HT-29 (cell line): ENCODE measurements around the gene SULT2B1. TPM values are rescaled to one million over a fixed set of nuclear protein-coding genes. Genes with fewer than 3 reads are reported as not detected.
A peak's percentile ranks its signal among the peaks of the same experiment; 100 is the strongest.

ENCODE experiments used
- DNase-seq: peaks from one replicate; pipeline ENCODE4 v3.0.0-alpha.2; 2015; ENCODE audit warnings: low spot score
- total RNA-seq: library from RNA; depleted of rRNA; stranded (reverse); fragments of >200 nt; shearing (Covaris generic); gene quantifications from 2 replicates; pipeline ENCODE4 v1.2.3, GENCODE V29; 2014

SULT2B1 gene
- total RNA-seq, 1 experiment from 2014 or later: 48.6 TPM

DNA sequence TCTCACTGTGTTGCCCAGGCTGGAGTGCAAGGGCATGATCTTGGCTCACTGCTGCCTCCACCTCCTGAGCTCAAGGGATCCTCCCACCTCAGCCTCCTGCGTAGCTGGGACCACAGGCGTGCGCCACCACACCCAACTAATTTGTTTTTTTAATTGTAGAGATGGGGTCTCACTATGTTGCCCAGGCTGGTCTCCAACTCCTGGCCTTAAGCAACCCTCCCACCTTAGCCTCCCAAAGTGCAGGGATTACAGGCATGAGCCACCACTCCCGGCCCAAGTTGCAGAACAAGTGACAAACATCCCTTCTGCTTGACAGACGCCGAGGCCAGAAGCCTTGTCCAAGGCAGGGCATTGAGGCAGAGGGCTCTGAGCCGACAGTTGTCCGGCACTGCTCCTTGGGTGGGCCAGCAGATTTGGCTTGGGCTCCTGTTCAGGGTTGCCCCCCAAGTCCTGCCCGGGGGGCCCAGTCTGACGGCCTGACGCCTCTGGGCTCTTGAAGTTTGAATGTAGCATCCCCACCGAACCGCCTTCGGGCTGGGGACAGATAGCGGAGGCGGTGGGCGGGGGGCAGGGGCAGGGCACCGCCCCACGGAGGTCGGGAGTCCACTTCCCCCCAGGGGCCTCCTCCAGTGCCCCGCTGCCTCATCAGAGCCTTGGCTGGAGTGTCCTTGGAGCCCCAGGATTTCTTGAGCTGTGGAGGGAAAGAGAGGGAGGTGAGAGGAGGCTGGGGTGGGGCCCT lies 48.9 kb downstream of the SULT2B1 start:
- DNase-seq: no peak

DNA sequence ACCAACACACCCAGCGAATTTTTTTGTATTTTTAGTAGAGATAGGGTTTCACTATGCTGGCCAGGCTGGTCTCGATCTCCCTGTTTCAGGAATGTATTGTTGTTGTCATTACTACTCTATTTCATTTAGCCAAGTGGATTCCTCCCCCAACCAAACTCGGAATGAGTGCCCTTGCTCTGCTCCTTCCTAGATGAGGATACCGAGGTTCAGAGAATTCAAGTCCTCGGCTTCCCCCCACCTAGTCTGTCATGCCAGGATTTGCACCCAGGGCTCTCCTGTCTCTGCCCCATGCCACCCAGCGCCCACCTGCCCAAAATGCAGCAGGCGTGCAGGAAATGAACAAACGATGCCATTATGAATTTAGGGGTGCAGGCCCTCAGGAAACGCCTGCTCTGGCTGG lies 51.0 kb downstream of the SULT2B1 start:
- no peak for DNase-seq

DNA sequence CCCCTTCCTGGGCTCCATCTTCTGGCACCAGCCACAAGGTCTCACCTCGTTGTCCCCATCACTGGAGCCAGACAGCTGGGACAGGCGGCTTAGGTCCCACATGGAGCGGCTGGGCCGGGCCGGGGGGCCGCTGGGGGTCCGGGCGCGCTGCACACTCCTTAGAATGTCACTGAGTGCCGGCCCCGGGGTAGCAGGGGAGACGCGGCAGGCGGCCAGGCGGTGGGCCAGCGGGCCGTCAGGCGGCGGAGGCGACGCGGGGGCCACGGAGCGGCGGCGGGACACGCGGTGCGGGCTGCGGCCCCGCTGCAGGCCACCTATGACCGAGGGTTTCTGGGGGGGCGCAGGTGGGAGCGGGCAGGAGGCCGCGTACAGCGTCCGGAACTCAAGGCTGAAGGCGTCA lies 51.5 kb downstream of the SULT2B1 start:
- DNase-seq: no peak

DNA sequence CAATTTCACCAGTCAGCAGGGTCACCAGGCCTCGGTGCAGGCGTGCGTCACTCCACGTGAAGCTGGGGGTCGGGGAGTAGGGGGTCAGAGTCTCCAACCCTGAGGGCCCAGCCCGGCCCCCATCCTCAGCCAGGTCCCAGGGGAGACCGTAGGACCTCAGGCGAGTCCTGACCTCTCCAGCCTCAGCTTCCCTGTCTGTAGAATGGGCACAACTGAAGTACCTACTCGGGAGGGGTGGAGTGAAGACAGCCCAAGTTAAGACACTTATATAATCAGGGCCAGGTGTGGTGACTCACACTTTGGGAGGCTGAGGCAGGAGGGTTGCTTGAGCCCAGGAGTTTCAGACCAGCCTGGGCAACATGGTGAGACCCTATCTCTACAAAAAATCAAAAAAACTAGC lies 51.9 kb downstream of the SULT2B1 start:
- DNase-seq: no peak

DNA sequence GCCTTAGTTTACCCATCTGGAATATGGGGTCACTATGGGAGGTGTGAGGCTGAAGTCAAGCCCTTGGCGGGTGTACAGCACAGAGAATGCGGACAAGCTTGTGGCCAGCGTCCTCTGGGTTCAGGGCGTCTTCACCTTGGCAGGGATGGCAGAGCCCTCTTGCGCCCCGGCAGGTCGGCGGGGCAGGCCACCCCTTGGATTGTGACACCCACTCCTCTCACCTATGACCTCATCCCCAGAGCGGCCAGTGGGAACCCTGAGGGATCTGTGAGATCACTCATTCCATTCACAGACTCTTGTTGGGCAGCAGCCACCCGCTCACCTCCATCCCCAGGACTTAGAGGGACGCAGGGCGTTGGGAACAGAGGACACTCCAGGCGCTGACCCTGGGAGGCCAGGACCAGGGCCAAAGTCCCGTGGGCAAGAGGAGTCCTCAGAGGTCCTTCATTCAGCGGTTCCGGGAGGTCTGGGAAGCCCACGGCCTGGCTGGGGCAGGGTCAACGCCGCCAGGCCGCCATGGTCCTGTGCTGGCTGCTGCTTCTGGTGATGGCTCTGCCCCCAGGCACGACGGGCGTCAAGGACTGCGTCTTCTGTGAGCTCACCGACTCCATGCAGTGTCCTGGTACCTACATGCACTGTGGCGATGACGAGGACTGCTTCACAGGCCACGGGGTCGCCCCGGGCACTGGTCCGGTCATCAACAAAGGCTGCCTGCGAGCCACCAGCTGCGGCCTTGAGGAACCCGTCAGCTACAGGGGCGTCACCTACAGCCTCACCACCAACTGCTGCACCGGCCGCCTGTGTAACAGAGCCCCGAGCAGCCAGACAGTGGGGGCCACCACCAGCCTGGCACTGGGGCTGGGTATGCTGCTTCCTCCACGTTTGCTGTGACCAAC lies 54.7 kb downstream of the SULT2B1 start, which contains the start of gene SPACA4:
Gene SPACA4, plus strand, starts transcription at position 280 of the 896 bp plus-strand sequence. Its CDS starts 237 bp downstream, at position 517.
- DNase-seq: no peak

DNA sequence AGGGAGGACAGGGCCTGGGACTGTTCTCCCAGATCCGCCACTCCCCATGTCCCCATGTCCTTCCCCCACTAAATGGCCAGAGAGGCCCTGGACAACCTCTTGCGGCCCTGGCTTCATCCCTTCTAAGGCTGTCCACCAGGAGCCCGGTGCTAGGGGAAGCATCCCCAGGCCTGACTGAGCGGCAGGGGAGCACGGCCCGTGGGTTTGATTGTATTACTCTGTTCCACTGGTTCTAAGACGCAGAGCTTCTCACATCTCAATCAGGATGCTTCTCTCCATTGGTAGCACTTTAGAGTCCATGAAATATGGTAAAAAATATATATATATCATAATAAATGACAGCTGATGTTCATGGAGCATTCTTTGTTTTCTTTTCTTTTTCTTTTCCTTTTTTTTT lies 55.4 kb downstream of the SULT2B1 start:
- no peak for DNase-seq

DNA sequence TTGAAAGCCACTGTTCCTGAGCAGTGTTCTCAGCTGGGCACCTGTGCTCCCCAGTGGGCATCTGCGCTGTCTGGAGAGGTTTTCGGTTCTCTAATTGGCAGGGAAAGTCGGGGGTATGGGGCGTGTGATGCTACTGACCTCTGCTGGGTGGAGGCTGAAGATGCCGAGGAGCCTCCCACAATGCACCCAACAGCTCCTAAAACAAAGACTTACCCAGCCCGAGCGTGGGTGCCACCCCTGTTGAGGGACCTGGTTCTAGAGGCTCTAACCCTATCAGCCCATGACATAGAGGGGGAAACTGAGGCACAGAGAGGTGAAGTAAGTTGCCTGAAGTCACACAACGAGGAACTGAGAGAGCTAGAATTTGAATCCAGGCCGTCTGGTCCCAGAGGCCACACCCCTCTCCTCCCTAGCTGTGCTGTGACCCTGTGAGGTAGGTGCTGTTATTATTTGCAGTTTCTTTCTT lies 56.9 kb downstream of the SULT2B1 start:
- DNase-seq: peak; percentile 93

DNA sequence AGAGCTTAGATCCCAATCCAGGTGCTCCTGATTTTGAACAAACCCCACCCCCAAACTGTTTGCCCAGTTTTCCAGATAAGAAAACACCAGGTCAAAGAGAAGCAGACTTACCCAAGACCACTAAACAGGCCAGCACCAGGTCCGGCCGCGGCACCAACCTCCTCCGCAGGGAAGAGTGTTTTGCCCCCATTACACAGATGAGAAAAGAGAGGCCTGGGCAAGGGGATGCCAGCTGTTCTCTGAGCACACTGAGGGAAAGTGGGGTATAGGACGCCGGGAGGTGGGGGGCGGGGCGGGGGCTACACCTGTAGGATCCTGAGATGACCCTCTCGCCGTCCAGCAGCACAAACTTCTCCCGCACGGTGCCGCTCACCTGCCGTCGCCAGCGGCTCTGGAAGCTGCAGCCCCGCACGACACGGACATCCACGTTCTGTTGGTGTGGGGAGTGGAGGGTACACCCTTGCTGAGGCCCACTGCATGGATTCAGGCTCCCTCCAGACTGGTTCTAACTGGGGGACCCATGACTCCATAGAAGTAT lies 57.7 kb downstream of the SULT2B1 start:
- no peak for DNase-seq

DNA sequence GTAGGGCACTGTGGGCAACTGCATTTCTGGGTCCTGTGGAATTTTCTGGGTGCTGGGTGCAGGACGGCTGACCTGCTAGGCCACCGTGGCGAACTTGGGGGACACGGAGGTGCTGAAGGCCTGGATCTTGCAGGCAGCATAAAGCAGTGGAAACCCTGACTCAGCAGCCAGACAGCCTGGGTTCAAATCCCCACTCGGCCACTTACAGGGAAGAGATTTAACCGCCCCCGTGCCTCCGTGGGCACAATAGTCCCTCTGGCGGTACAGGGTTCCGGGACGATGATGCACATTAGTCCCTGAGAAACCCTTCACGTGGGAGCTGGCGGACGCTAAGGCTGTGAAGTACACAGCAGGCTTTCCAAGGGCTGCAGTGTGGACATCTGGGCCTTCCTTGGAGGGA lies 59.9 kb downstream of the SULT2B1 start:
- DNase-seq: no peak

DNA sequence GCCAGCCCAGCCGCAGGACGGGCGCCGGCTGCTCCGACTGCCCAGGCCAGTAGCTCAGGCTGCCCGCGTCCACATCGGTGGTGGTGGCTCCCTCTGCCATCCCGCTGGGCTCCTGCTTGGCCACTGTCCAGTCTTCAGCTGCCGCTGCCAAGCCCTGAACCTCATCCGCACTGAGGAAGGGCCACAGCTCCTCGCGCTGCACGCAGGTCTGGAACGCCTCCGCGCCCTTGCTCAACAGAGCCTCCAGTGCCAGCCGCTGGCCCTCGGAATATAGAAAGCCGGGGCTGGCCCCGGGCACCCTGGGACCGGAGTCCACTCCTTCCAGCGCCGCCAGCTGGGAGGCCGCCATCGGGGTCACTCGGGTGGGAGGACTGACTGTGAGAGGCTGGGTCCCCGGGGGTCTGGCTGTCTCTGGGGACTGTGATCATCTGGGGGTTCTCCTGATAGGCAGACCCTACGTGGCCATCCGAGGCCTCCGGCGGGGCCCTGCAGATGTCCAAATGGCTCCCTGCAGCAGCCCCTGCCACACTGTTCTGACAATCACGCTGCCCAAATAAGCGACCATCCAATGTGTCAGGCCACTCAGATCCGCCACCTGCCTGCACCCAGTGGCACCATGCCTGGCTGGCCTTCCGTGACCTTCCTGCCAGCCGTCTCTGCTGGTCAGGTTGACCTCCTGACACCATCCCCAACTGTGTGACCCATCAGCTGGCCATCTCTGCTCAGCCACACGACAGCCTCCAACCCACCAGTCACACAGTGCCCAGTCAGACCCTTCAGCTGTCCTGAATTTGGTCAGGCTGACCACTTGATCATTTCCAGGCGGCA lies 61.3 kb downstream of the SULT2B1 start:
- peak; percentile 82 for DNase-seq

DNA sequence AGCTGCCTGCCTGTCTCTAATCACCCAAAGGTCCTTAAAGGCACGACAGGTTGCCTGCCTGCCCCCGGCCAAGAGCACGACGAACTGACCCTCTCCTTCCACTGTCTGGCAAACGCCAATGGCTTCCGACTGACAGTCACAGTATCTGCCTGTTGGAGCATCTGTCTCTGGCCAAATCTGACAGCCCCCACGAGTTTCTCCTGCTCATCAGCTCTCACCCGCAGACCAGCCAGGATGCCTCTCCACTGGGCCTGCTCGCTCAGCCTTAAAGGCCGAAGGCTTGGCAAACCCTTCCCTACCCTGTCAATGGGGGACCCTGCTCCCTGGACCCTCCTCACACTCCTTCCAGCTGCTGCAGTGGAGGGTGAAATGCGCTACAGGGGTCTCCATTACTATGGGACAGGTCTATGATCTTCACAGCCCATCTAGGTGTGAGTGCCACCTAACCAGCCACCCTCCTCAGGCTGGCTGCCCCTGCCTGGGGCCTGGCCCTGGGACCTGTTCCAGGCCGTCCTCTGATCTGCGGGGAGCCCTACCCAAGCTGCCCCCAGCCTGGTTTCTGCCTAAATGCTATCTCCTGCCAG lies 62.0 kb downstream of the SULT2B1 start:
- DNase-seq: peak; percentile 41

DNA sequence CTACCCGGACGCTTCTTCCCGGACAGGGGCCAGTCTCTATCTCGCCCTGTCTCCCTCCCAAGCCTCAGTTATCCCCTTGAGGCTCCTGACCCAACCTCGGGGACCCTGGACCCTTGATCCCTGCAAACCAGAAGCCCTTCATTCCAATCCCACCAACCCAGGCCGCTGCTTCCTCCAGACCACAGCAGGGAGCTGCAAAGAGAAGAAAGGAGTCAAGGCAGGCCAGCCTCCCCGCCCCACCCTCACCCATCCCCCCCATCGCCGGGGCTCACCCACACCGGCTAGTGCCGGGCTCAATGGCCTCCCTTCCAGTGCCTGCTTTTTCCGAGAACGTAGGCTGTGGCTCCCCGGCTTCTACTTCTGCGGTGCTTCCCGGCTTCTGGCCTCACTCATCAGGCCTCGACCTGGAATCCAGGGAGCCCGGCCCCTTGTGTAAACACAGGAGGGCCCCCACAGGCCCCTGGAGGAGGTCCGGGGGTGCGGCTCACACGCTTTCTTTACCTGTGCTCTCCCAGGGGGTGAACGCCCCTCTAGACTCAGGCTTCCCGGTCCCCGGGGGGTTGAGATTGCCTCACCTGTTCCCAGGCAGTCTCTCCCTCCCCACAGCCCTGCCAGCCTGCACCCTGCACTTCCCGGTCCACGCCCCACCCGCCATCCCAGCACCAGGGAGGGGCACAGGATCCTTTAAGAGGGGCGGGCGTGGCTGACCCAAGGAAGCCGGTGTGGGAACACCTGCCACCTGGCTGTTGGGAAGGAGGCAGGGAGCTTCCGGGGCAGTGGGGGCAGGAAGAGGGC lies 62.7 kb downstream of the SULT2B1 start, which contains the start of gene FAM83E:
Gene FAM83E, minus strand, starts transcription at position 641 of the 795 bp plus-strand sequence. CDS start 1,704 bp downstream, outside the sequence.
- peak; percentile 97 for DNase-seq

DNA sequence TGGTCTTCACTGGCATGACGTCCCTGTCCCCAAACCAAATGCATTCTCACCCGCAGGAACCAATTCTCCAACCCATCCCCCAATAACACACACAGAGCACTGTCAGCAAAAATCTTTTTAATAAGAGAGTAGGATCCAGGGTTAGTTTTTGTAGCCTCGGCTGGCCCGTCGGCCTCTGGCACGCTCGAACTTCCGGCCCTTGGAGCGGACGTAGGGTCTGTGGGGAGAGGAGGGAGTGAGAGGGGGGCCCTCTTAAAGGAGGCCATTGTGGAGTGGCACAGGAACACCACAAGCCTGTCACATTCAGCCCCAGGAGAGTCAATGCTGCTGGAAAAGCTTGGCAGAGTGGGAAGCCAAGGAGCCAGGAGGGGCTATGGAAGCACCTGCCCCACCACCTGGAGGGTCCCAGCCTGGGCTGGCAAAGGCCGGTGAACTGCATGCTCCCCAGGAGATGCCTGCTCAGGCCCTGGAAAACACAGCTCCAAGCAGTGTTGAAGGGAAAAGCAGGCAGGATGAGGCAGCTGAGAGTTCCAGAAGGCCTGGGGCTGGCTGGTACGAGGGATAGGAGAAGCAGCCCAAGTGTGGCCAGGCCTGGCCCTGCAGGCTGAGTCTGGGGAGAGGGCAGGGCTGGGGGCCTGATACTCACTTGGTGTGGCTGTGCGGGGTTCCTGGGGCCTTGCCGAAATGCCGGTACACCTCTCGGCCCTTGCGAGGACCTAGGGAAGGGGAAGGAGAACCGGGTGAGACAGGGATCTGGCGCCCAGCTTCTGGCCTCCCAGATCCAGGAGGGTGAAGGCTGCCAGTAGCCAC lies 63.5 kb downstream of the SULT2B1 start:
- no peak for DNase-seq

DNA sequence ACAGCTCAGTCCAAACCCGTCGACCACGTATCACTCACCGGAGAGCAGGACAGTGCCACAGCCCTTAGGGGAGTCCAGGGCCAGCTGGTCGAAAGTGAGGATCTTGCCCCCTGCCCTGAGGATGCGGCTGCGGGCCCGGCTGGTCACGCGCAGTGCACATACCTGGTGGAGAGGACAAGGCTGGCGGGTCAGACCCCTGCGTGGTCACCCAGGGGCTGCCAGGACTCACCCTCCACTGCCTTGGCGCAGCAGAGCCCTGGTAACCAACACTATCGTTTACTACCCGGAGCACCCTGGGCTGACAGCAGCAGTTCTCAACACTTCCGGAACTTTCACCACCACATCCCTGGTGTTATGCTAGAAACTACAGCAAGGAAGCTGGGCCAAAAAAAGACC lies 64.1 kb downstream of the SULT2B1 start:
- no peak for DNase-seq

DNA sequence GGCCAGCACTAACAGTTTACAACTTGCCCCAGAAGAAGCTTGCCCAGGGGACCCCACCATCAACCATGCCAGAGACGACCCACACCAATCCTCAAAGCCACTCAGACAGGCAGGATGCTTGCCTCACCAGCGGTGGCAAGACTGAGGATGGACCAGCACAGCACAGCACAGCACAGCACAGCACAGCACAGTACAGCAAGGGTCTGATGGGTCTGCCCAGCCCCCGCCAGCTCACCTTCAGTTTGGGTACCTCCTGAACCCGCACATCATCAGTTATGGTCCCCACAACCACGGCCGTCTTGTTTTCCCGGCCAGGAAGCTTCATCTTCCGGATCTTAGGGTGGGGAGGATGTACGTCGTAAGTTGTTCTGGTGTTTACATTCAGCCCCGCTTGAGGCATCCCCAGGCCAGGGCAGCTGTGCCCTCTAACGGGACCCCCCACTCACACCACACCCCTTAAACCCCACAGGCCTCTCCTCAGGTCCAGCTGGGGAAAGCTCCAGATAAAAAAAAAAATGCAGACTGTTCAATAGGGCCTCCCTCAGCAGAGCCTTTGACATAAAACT lies 64.6 kb downstream of the SULT2B1 start:
- no peak for DNase-seq

DNA sequence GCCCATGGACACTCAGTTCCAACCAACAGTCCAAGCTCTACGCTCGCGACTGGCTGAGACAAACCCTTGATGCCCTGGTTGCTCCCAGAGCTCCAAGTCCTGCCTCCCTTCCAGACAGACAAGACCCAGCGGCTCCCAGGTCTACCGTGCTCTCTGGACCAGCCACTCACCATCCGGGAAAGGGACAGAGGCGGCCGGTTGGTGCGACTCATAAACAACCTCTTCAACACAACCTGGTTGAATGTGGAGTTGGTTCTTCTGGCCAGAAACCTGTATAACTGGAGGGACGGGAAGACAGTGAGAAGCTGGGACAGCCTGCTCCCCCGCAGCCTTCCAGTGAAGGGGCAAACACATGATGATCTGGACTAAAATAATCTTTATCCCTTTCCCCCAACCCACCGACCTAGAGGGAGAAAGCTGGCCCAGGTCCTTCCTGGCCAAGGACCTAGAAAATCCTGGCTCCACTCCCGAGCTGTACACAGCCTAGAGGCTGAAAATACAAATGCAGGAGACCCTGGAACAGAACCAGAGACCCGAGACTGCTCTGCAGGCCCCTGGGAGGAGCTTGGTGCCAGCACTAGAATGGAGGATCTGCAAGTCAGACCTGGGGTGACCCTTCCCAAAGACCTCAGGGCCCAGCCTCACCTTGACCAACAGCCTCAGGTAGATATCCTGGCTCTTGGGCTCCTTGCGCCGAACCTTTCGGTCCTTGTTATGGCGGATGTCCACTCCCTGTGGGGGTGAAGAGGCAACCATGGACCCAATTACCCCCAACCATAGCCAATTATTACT lies 65.4 kb downstream of the SULT2B1 start:
- DNase-seq: peak; percentile 64

DNA sequence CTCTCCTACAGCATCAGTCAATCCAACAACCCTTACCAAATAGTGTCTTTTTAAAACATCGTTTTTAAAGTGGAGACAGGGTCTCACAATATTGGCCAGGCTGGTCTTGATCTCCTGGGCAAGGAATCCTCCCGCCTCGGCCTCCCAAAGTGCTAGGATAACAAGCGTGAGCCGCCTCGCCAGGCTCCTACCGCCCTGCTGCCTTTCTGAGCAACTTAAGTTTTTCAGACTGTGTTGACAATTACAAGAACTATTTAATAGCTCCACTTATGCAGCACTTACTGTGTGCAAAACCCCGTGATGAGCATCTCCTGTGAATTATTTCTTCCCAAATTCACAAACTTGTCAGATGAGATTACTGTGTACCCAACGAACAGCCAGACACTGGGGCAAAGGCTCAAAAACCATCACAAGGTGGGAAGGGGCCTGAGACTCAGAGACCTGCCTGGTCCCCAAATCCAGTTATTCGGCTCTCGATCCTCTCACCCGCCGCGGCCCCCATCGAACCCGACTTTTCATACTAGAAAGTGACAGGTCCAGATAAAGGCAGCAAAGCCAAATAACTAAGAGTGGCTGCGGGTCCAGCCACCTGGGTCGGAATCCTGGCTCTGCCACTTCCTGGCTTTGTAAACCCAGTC lies 66.4 kb downstream of the SULT2B1 start:
- DNase-seq: peak; percentile 49
